Measurements from ENCODE around the gene VBP1.
"Not testable (repeated sequence)": the region's sequence is repeated elsewhere in the genome, so short reads cannot be mapped to it uniquely, and the experiment has no call there.

Gene VBP1

GRCh38 chrX:155216179-155216939 lies at the start of gene VBP1:
Gene VBP1, plus strand, starts transcription at chrX:155216460. Its CDS starts 23 bp downstream, at chrX:155216483.
- peak; percentile 48 to 95 (median 86) for DNase-seq

- DNase-seq, result no peak
Observed at GRCh38 chrX:155169881-155170280, 46.4 kb upstream of the VBP1 start.

- no peak for DNase-seq
Observed at GRCh38 chrX:155179346-155179997, 36.8 kb upstream of the VBP1 start.

- DNase-seq, result no peak
Observed at GRCh38 chrX:155188786-155189185, 27.5 kb upstream of the VBP1 start.

- DNase-seq, result no peak
Observed at GRCh38 chrX:155211208-155211607, 5.1 kb upstream of the VBP1 start.

GRCh38 chrX:155213731-155214130 lies 2.5 kb upstream of the VBP1 start:
- no peak for DNase-seq

- DNase-seq, result peak in 1 of 56 donors; percentile 62
Observed at GRCh38 chrX:155215443-155216178, 649 bp upstream of the VBP1 start.

GRCh38 chrX:155216940-155217440 lies 730 bp downstream of the VBP1 start:
- peak in 11 of 56 donors; percentile 1 to 19 (median 10) for DNase-seq

- DNase-seq, result no peak
Observed at GRCh38 chrX:155218777-155219176, 2.5 kb downstream of the VBP1 start.

GRCh38 chrX:155221351-155221750 lies 5.1 kb downstream of the VBP1 start:
- DNase-seq, result no peak

GRCh38 chrX:155223746-155224145 lies 7.5 kb downstream of the VBP1 start:
- DNase-seq, result not testable (repeated sequence)

GRCh38 chrX:155225774-155226173 lies 9.5 kb downstream of the VBP1 start:
- no peak for DNase-seq

GRCh38 chrX:155231163-155231562 lies 14.9 kb downstream of the VBP1 start:
- no peak for DNase-seq

- no peak for DNase-seq
Observed at GRCh38 chrX:155235891-155236290, 19.6 kb downstream of the VBP1 start.

GRCh38 chrX:155237719-155238118 lies 21.5 kb downstream of the VBP1 start:
- DNase-seq, result no peak

- DNase-seq, result no peak
Observed at GRCh38 chrX:155242300-155242699, 26.0 kb downstream of the VBP1 start.

- DNase-seq, result no peak
Observed at GRCh38 chrX:155246748-155247147, 30.5 kb downstream of the VBP1 start.

- no peak for DNase-seq
Observed at GRCh38 chrX:155247497-155247896, 31.2 kb downstream of the VBP1 start.

GRCh38 chrX:155251391-155251790 lies 35.1 kb downstream of the VBP1 start:
- no peak for DNase-seq

- DNase-seq, result no peak
Observed at GRCh38 chrX:155259752-155260151, 43.5 kb downstream of the VBP1 start.

- DNase-seq, result no peak
Observed at GRCh38 chrX:155262970-155263754, 46.9 kb downstream of the VBP1 start.
